ENCODE results near the gene SLC2A1.

Gene SLC2A1

DNA sequence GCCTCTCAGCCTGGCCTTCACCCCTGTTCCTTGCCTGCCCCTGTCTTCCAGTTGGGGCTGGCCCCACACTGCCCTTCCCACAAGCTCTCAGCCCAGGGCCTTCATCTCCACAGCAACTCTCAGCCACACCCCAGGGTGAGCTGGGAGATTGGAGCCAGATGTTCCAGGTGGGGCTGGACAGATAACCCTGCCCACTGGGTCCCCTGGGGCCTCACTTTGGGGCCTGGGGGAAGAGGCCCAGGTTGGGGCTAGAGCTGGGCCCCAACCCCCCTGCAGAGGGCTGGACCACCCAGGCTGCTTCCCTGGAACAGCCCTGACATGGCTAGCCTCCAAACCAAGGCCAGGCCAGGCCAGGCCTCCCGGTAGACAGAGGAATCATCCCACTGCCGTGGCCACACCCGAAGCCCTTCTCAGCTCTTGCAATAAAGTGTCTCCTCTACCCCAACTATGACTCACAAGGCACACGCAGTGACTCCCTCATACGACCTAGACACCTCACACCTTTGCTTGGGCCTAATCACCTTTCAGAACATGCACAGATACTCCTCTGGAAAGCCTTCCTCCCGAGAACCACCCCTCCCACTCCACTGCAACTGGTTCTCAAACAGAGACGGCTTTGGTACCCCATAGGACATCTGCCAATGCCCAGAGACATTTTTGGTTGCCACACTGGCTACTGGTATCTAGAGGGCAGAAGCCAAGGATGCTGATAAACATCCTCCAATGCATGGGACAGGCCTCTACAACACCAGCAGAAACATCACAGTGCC is 22.2 kb downstream of the SLC2A1 start:
- H3K4me1 ChIP-seq (ENCODE audit: control insufficient read depth in 1 of 2, insufficient read depth in 2 of 2, low read length in 2 of 2) = peaks cover 9 to 39% of the 10 kb centered on the region in 2 donors

DNA sequence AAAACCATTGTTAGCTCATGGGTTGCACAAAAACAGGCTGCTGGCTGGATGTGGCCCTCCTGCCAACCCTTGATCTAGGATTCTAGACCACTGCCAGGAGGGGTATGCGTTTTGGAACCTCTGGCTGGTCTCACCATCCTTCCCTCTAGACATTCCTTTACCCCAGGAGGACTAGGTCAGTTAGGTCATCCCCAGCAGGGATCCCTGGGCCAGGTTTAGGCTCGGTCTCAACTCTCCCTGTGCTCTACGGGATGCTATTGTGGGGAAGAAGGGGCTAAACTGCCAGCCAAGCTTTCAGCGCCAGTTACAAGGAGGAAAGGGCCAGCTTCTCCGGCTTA is 22.7 kb downstream of the SLC2A1 start:
- Histone ChIP-seq H3K9me3 (ENCODE audit: control insufficient read depth in 1 of 2, low read length in 2 of 2) (no peaks in the 10 kb centered on the region), H3K27me3 (ENCODE audit: low read depth, low read length) (no peaks in the 10 kb centered on the region), H3K36me3 (ENCODE audit: control insufficient read depth in 1 of 2, insufficient read depth in 2 of 2, low read length in 2 of 2) (peaks cover 0 to 2% of the 10 kb centered on the region in 2 donors), H3K4me3 (ENCODE audit: low read depth in 1 of 2, low read length in 2 of 2) (no peak overlapping the region), H3K27ac (ENCODE audit: low read length) (no peak overlapping the region), H3K4me1 (ENCODE audit: control insufficient read depth in 1 of 2, insufficient read depth in 2 of 2, low read length in 2 of 2) (peaks cover 7 to 33% of the 10 kb centered on the region in 2 donors)

More for the DNA sequence above, 22.2 kb downstream of the SLC2A1 start:
- Histone ChIP-seq H3K27ac (ENCODE audit: low read length) (peak overlapping the region; percentile 39), H3K27me3 (ENCODE audit: low read depth, low read length) (no peaks in the 10 kb centered on the region), H3K4me3 (ENCODE audit: low read depth in 1 of 2, low read length in 2 of 2) (no peak overlapping the region), H3K36me3 (ENCODE audit: control insufficient read depth in 1 of 2, insufficient read depth in 2 of 2, low read length in 2 of 2) (peaks cover 2 to 3% of the 10 kb centered on the region in 2 donors), H3K9me3 (ENCODE audit: control insufficient read depth in 1 of 2, low read length in 2 of 2) (no peaks in the 10 kb centered on the region)

DNA sequence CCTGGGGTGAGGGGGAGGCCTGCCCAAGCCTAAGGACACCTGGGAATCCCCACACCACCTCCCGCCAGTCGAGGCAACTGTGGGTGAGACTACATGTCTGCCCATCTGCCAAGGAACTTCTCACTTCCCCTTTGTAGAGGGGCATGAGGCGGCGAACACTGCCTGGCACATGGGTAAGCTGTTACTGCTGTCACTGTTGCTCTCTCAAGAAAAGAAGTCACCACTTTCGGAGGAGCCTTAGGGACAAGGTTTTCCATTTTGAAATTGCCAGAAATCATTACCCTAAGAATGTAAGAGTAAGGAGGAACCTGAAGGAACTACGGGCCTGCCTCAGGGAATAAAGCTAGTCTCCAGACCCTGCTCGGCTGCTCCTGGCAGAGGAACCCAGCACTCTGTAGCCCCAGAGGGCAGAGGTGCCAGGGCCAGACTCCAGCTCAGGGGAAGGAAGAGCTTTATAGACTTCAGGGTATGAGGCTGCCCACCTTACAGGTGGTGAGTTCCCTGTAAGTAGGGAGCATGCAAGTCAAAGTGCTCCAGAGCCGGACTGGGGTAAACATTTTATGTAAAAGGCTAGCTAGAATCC is 23.3 kb downstream of the SLC2A1 start:
- Histone ChIP-seq H3K36me3 (ENCODE audit: control insufficient read depth in 1 of 2, insufficient read depth in 2 of 2, low read length in 2 of 2) (peaks cover 2 to 3% of the 10 kb centered on the region in 2 donors), H3K4me3 (ENCODE audit: low read depth in 1 of 2, low read length in 2 of 2) (no peak overlapping the region), H3K27me3 (ENCODE audit: low read depth, low read length) (no peaks in the 10 kb centered on the region), H3K4me1 (ENCODE audit: control insufficient read depth in 1 of 2, insufficient read depth in 2 of 2, low read length in 2 of 2) (peaks cover 7 to 30% of the 10 kb centered on the region in 2 donors), H3K27ac (ENCODE audit: low read length) (no peak overlapping the region), H3K9me3 (ENCODE audit: control insufficient read depth in 1 of 2, low read length in 2 of 2) (no peaks in the 10 kb centered on the region)

DNA sequence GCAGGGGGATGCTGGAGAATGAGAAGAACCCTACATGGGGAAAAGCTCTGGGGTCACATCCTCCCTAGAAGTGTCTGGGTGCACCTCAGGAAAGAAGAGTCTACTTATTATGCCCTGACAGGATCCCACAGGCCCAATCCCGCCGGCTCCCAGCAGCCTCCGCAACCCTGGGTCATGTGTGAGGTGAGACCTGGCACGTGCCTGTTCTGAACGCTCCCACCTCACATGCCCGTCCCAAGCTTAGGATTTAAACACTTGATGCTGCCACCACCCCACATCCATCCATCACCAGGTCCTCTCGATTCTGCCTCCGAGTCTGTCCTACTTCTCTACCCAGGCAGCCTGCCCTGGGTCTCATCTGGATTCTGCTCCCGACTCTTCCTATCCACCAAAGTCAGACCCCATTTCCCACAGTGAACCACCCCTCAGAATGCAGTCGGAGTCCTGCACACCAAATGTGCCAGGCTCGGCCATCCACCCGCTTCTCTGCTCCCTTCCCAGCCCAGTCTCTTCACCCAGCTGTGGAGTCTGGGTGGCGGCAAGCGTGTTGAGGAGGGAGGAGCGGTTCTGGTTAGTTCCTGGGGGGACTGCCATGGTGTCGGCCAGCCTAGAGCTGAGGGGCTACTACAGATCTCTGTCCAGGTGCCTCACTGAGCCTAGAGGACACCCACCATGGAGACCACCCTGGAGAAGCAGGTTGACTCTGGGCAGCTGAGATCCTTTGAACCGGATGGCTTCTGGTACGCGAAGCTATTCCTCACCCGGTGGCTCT is 23.9 kb downstream of the SLC2A1 start:
- Histone ChIP-seq H3K27ac (ENCODE audit: low read length) (no peak overlapping the region), H3K36me3 (ENCODE audit: control insufficient read depth in 1 of 2, insufficient read depth in 2 of 2, low read length in 2 of 2) (peaks cover 9% of the 10 kb centered on the region in 2 donors), H3K27me3 (ENCODE audit: low read depth, low read length) (no peaks in the 10 kb centered on the region), H3K9me3 (ENCODE audit: control insufficient read depth in 1 of 2, low read length in 2 of 2) (no peaks in the 10 kb centered on the region), H3K4me1 (ENCODE audit: control insufficient read depth in 1 of 2, insufficient read depth in 2 of 2, low read length in 2 of 2) (peaks cover 7 to 30% of the 10 kb centered on the region in 2 donors), H3K4me3 (ENCODE audit: low read depth in 1 of 2, low read length in 2 of 2) (no peak overlapping the region)

DNA sequence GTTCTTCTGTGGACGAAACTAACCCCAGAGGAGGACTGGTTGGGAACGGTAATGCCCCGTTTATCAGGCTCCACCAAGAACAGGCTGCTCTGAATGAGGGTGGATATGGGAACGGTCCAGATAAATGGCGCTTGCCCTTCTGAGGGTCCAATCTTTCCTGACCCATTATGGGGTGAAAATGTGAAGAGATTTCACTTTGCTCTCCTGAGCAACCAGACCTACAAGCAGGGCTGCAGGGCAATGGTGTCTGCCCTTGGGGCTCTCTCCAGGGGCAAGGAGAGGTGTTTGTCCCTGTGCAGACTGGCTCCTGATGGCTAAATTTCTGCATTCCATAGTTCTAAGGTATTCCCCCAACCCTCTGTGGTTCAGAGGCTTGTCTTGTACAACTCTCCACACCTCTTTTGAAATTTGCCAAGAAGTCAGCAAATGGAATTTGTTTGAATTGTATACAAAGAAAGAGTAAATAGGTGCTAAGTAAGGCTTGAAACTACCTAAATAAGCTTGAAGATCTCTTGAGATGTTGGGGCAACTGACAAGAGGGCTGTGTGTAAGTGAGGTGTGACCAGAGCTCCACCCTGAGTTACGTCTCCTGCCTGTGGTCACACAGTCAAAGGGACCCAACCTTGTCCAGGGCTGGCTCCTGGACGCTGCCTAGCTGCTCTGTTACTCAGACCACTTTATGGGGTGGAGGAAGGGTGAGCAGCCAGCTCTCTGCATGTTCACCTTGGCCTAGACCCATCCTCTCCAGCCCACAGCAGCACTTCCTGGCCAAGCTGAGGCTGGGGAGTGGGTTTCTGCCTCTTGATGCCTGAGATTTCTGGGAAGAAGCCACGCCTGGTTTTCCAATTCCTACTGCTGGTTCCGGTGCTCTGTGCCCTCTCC is 24.8 kb downstream of the SLC2A1 start:
- no peak overlapping the region for H3K27ac ChIP-seq (ENCODE audit: low read length)
- no peak overlapping the region for H3K4me3 ChIP-seq (ENCODE audit: low read depth in 1 of 2, low read length in 2 of 2)
- no peaks in the 10 kb centered on the region for H3K9me3 ChIP-seq (ENCODE audit: control insufficient read depth in 1 of 2, low read length in 2 of 2)
- H3K4me1 ChIP-seq (ENCODE audit: control insufficient read depth in 1 of 2, insufficient read depth in 2 of 2, low read length in 2 of 2) = peaks cover 7 to 26% of the 10 kb centered on the region in 2 donors
- peaks cover 9 to 17% of the 10 kb centered on the region in 2 donors for H3K36me3 ChIP-seq (ENCODE audit: control insufficient read depth in 1 of 2, insufficient read depth in 2 of 2, low read length in 2 of 2)
- H3K27me3 ChIP-seq (ENCODE audit: low read depth, low read length) = no peaks in the 10 kb centered on the region

DNA sequence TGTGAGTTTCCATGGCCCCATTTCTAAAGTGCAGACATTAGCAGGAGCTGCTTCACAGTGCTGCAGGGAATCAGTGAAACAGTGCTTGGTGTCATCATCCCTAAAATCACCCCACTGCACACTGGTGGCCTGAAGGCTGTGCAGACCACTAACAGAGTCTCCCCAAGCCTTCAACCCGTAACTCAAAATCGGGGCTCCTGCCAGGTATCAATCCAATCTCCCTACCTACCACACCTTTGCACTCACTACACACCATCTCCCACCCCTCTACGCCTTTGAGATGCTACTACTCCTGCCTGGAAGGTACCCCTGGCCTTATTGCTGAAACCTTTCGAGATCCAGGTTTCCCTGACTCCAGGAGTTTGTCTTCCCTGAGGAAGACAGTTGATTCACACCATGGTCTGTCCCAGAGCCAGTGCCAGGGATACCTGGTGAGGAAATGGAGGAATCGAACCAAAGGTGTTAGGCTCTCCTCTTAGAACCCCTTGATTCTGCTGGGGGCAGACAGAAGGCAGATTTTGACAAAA is 25.5 kb downstream of the SLC2A1 start:
- Histone ChIP-seq H3K27me3 (ENCODE audit: low read depth, low read length) (no peaks in the 10 kb centered on the region), H3K36me3 (ENCODE audit: control insufficient read depth in 1 of 2, insufficient read depth in 2 of 2, low read length in 2 of 2) (peaks cover 13 to 24% of the 10 kb centered on the region in 2 donors), H3K4me1 (ENCODE audit: control insufficient read depth in 1 of 2, insufficient read depth in 2 of 2, low read length in 2 of 2) (peaks cover 7 to 21% of the 10 kb centered on the region in 2 donors), H3K9me3 (ENCODE audit: control insufficient read depth in 1 of 2, low read length in 2 of 2) (no peaks in the 10 kb centered on the region), H3K4me3 (ENCODE audit: low read depth in 1 of 2, low read length in 2 of 2) (no peak overlapping the region), H3K27ac (ENCODE audit: low read length) (no peak overlapping the region)

DNA sequence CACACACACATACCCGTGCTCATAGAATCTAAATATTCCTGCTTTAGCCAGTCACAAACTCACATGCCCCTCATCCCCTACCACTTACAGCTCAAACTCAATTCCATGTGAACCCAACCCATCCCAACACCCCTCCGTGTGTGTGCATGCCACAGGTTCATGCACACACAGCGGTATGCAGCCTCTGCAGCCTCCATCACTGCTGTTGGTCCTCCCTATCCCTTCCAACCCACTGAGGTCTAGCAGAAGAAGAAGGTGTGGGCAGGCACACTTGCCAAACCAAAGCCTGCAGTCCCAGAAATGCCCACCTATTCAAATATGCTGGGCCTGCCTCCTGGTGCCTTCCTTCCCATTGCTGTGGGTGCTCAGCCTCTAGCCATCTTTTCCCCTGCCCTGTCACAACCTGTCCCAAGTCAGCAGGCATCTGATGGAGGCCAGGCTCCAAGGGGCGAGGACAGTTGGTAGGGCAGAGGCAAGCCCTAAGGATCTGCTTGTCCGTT is 26.2 kb downstream of the SLC2A1 start:
- Histone ChIP-seq H3K4me1 (ENCODE audit: control insufficient read depth in 1 of 2, insufficient read depth in 2 of 2, low read length in 2 of 2) (peaks cover 7 to 19% of the 10 kb centered on the region in 2 donors), H3K27ac (ENCODE audit: low read length) (no peak overlapping the region), H3K36me3 (ENCODE audit: control insufficient read depth in 1 of 2, insufficient read depth in 2 of 2, low read length in 2 of 2) (peaks cover 18 to 31% of the 10 kb centered on the region in 2 donors)

DNA sequence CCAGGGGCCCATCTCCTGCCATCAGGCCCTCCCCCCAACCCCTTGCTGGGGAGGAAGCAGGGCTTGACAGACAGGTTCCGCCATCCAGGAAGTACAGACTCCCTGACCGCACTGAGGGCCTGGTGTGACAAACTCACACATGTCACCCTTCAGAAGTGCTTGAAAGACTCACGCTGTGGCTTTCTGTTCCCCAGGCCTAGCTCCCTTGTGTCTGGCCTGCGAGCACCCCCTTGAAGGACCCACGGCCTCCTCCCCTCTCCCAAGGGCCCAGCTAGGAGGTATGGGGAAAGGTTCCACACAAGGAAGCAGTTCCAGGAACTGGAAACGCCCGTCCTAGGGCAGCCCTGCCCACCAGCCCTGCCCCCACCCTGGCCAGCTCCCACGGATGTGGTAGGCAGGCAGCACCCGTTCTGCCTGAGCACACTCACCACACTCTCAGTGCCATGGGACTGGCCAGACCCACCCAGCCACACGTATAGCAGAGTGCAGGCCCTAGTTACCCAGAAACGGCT is 26.7 kb downstream of the SLC2A1 start:
- no peaks in the 10 kb centered on the region for H3K27me3 ChIP-seq (ENCODE audit: low read depth, low read length)
- no peaks in the 10 kb centered on the region for H3K9me3 ChIP-seq (ENCODE audit: control insufficient read depth in 1 of 2, low read length in 2 of 2)
- H3K4me3 ChIP-seq (ENCODE audit: low read depth in 1 of 2, low read length in 2 of 2) = no peak overlapping the region
- H3K36me3 ChIP-seq (ENCODE audit: control insufficient read depth in 1 of 2, insufficient read depth in 2 of 2, low read length in 2 of 2) = peaks cover 23 to 36% of the 10 kb centered on the region in 2 donors
- H3K27ac ChIP-seq (ENCODE audit: low read length) = peak overlapping the region; percentile 14
- peaks cover 7 to 14% of the 10 kb centered on the region in 2 donors for H3K4me1 ChIP-seq (ENCODE audit: control insufficient read depth in 1 of 2, insufficient read depth in 2 of 2, low read length in 2 of 2)

More for the DNA sequence above, 26.2 kb downstream of the SLC2A1 start:
- Histone ChIP-seq H3K9me3 (ENCODE audit: control insufficient read depth in 1 of 2, low read length in 2 of 2) (no peaks in the 10 kb centered on the region), H3K27me3 (ENCODE audit: low read depth, low read length) (no peaks in the 10 kb centered on the region), H3K4me3 (ENCODE audit: low read depth in 1 of 2, low read length in 2 of 2) (no peak overlapping the region)

DNA sequence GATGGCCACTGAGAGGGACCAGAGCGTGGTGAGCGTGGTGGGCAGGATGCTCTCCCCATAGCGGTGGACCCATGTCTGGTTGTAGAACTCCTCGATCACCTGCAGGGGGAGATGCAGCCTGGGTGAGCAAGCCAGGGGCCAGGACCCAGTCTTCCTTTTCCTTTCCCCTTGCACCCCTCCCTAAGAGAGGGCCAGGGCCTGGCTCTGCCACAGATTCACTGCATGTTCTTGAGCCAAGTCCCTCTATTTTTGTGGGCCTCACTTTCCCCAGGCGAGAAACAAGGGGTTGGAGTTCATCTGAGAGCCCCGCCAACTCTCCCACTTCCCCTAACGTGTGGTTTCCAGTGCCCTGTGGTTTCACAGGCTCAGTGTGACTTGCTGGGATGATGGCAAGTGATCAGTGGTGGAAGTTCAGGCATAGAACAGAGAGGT is 27.5 kb downstream of the SLC2A1 start:
- Histone ChIP-seq H3K27ac (ENCODE audit: low read length) (no peak overlapping the region), H3K36me3 (ENCODE audit: control insufficient read depth in 1 of 2, insufficient read depth in 2 of 2, low read length in 2 of 2) (peaks cover 23 to 36% of the 10 kb centered on the region in 2 donors), H3K4me1 (ENCODE audit: control insufficient read depth in 1 of 2, insufficient read depth in 2 of 2, low read length in 2 of 2) (peaks cover 3 to 6% of the 10 kb centered on the region in 2 donors)

More for the DNA sequence above, 27.5 kb downstream of the SLC2A1 start:
- Histone ChIP-seq H3K4me3 (ENCODE audit: low read depth in 1 of 2, low read length in 2 of 2) (no peak overlapping the region), H3K27me3 (ENCODE audit: low read depth, low read length) (no peaks in the 10 kb centered on the region), H3K9me3 (ENCODE audit: control insufficient read depth in 1 of 2, low read length in 2 of 2) (no peaks in the 10 kb centered on the region)

All from muscle layer of duodenum (tissue), 2 donors.